Measurements from ENCODE around the gene FKBP5.
A peak's percentile ranks its signal among the peaks of the same experiment; 100 is the strongest.

Gene FKBP5

GRCh38 chr6:35654883-35655282 lies 33.8 kb downstream of the FKBP5 start:
- DNase-seq, result no peak

GRCh38 chr6:35651244-35651643 lies 37.5 kb downstream of the FKBP5 start:
- no peak for DNase-seq

GRCh38 chr6:35650015-35650414 lies 38.7 kb downstream of the FKBP5 start:
- DNase-seq, result no peak

- no peak for DNase-seq
Measured at GRCh38 chr6:35648203-35648602, 40.5 kb downstream of the FKBP5 start.

GRCh38 chr6:35647400-35647799 lies 41.3 kb downstream of the FKBP5 start:
- DNase-seq, result no peak

- no peak for DNase-seq
Measured at GRCh38 chr6:35643162-35643535, 45.6 kb downstream of the FKBP5 start.

GRCh38 chr6:35642471-35643161 lies 46.1 kb downstream of the FKBP5 start:
- peak; percentile 22 for DNase-seq

- DNase-seq, result no peak
Measured at GRCh38 chr6:35640017-35640664, 48.6 kb downstream of the FKBP5 start.

GRCh38 chr6:35638679-35639078 lies 50.0 kb downstream of the FKBP5 start:
- DNase-seq, result no peak

- no peak for DNase-seq
Measured at GRCh38 chr6:35637911-35638310, 50.8 kb downstream of the FKBP5 start.

GRCh38 chr6:35635601-35636597 lies 52.8 kb downstream of the FKBP5 start:
- DNase-seq, result no peak

GRCh38 chr6:35634316-35634715 lies 54.4 kb downstream of the FKBP5 start:
- DNase-seq, result no peak

GRCh38 chr6:35633579-35634089 lies 55.1 kb downstream of the FKBP5 start:
- no peak for DNase-seq

GRCh38 chr6:35629876-35630378 lies 58.8 kb downstream of the FKBP5 start:
- DNase-seq, result no peak

- DNase-seq, result no peak
Measured at GRCh38 chr6:35626401-35626800, 62.3 kb downstream of the FKBP5 start.

- DNase-seq, result peak; percentile 62
Measured at GRCh38 chr6:35624341-35625070, 64.2 kb downstream of the FKBP5 start.

GRCh38 chr6:35622283-35622682 lies 66.4 kb downstream of the FKBP5 start:
- no peak for DNase-seq

- DNase-seq, result no peak
Measured at GRCh38 chr6:35620706-35621105, 68.0 kb downstream of the FKBP5 start.

- no peak for DNase-seq
Measured at GRCh38 chr6:35613762-35614161, 75.0 kb downstream of the FKBP5 start.

GRCh38 chr6:35611240-35611639 lies 77.5 kb downstream of the FKBP5 start:
- DNase-seq, result peak; percentile 50

- DNase-seq, result no peak
Measured at GRCh38 chr6:35610830-35611229, 77.9 kb downstream of the FKBP5 start.

- no peak for DNase-seq
Measured at GRCh38 chr6:35609588-35609987, 79.1 kb downstream of the FKBP5 start.

Measured in CD4-positive, alpha-beta T cell treated with Interleukin-17A for 1 hour (primary cell).